Frontal cortex (tissue), 4 donors: ENCODE results near the gene ADGRL1. TPM values are rescaled to one million over a fixed set of nuclear protein-coding genes. Genes with fewer than 3 reads are reported as not detected.
"Not testable (repeated sequence)": the region's sequence is repeated elsewhere in the genome, so short reads cannot be mapped to it uniquely, and the experiment has no call there.

Experiments
- DNase-seq, 2 donors: peaks; one replicate each; pipeline ENCODE4 v3.0.0; 2012; ENCODE audit warnings: low spot score in 2 of 2
- FAIRE-seq: peaks from 2 replicates; lab custom pipeline; 2012; peaks lifted over from hg19 to GRCh38; lab: Jason Lieb, UNC
- total RNA-seq: library from RNA; depleted of rRNA; stranded (reverse); fragments of >200 nt; gene quantifications from one replicate; pipeline ENCODE4 v1.2.3, GENCODE V29; 2014
- donor health status: control.
- donor health status: control.
- donor health status: control.

The ADGRL1 gene
- total RNA-seq, 1 donor from 2014 or later = 41.6 TPM

DNA sequence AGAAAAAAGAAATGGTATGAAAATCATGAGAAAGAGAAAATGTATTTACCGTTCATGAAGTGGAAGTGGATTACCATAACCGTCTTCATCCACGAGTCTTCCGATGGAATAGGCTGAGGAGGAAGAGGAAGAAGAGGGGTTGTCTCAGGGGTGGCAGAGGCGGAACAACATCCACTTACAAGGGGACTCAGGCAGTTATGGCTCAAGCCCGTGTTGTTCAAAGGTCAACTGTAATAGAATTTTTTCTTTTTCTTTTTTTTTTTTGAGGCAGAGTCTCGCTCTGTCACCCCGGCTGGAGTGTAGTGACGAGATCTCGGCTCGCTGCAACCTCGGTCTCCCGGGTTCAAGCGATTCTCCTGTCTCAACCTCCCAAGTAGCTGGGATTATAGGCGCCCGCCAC is 16.9 kb upstream of the ADGRL1 start:
- DNase-seq (no peak), FAIRE-seq (no peak)

DNA sequence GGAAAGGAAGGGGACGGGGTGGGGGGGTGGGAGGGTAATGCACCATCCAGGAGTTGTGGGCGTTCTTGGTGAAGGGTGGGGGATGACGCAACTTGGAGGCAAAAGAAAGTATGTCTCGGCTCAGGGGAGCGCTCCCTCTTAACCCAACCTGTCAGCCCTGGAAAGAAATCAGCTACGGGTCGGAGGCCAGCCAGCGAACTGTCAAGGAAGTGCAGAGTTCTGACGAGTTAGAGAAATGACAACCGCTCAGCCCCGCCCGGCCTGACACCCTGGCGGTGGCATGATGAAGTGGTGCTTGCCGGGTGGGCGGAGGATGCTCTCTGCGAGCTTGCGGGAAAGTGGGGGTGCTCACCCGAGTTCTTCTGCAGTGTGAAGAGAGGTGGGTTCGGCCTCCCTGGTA is 15.4 kb upstream of the ADGRL1 start:
- not testable (repeated sequence) for FAIRE-seq

DNA sequence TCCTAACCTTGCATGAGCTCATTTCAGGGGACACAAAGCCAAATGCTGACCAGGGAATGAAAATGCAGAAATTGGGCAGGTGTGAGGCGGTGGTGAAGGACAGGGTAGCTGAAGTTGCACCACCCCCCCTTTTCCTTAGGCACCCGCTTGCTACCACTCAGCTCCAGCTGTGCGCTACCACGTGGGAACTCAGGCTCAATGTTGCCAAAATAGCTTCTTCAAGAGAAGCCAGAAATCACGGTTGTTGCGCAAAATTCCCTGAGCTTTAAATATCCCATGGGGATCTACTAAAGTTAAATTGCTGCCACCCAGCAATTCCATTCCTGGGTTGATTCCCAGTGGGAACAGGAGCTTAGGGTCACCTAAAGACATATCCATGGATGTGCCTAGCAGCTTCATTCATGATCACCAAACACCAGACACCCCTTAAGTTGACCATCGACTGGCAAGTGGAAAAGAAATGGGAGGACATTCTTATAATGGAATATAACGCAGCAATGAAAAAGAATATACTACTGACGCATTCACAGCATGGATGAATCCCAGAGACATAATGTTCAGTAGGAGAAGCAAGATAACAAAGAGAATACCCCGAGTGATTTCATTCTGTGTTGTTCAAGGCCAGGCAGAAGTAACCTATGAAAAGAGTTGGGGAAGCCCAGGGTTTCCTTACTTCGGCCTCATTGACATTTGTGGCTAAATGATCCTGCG is 12.8 kb upstream of the ADGRL1 start:
- DNase-seq (no peak), FAIRE-seq (no peak)

More for the DNA sequence above, 15.4 kb upstream of the ADGRL1 start:
- not testable (repeated sequence) for DNase-seq

DNA sequence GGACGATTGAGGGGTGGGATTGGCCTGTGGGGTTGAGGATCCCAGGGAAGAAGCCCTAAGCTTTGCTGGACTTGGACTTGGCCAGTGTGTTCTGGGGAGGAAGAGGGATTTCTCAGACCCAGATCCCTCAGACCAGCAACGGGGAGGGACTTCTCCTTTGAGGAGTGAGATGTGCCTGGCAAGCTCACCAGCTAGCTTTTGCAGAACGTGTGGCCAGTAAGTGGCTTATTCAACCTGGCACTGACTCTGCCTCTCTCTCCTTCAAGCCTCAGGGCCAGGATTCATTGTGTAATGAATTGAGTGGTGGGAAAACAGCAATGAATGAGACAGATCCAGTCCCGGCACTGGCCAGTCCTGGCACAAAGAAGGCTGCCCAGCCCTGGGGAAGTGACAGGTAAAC is 11.9 kb upstream of the ADGRL1 start:
- FAIRE-seq = not testable (repeated sequence)

DNA sequence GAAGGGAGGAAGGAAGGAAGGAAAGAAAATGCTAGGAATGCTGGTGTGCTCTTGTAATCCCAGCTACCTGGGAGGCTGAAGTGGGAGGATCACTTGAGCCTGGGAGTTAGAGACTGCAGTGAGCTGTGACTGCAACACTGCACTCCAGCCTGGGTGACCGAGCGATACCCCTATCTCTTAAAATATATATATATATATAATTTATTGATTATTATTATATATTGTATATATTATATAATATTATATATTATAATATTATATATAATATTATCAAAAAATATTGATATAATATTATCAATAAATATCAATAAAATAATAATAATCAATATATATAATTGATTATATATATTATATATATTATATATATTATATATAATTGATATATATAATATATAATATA is 8.6 kb upstream of the ADGRL1 start:
- DNase-seq = no peak
- FAIRE-seq = no peak

More for the DNA sequence above, 11.9 kb upstream of the ADGRL1 start:
- not testable (repeated sequence) for DNase-seq

DNA sequence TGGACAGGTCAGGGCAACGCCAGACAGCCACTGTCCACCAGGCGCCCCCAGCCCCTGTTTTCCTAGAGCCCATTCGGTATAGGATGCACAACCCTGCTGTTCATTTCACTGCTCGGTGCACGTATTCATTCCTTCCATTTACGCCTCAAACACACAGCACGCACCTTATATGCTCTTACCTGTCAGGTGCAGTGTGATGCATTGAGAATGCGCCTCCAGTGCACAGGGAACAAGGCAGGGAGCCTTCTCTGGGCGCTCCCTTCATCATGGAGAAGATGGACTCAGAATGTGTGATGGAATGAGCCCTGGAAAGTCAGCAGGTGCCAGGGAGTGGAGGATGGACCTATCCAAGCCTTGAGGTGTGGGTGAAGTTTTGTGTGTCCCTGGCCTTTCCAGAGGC is 4.2 kb upstream of the ADGRL1 start:
- not testable (repeated sequence) for DNase-seq, FAIRE-seq

DNA sequence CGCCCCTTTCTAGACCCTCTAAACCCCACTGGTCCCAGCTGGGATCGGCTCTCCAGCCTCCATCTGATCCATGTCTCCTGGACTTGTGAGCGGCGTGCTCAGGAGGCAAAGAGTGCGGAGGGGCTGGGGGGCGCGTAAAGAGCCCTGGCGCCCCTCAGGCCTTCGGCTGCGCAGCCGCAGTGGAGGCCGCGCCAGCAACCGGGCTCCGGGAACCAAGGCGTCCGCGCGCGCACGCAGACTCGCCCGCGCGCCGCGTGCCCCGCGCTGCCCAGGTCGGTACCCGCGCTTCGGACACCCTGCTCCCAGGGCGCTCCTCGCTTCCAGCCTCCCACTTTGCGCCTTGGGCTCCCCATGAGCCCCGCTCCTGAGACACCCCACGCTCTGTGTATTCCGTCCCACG is 3.4 kb upstream of the ADGRL1 start:
- FAIRE-seq, DNase-seq: not testable (repeated sequence)

DNA sequence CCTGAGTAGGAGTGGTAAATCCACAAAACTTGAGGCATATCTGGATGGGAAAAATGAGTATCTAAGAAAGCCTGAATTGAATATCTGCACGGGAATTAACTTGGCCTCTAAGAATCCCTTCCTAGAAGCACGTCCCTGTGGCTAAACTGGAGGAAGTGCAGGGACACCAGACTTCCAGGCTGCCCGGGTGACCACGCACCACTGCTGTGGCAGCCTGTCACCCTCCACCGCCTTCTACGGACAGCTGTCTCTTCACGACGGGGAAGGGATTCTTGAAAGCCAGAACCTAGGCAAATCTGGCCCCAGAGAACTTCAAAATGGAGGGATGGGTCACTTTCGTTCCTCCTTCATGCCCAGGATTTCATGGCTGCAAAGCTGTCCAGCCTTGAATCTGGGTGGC is 2.5 kb upstream of the ADGRL1 start:
- not testable (repeated sequence) for DNase-seq, FAIRE-seq

DNA sequence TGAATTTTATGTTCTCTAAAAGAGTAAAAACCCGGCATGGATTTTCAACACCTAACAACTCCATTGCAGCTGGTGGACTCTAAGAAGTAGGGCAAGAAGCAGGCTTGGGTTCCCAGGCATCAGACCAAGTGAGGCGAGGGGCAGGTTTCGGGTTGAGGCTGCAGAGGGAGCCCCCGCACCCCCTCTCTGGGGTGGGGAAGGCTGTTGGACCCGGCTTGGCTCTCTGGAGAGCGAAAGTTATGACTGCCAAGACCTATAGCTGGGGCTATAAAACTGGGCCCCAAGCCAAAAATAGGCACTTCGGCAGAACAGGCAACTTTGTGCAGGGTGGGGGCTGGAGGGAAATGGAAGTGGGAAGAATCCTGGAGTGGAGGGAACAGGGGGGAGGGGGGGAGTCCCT is 1.8 kb upstream of the ADGRL1 start:
- not testable (repeated sequence) for DNase-seq

DNA sequence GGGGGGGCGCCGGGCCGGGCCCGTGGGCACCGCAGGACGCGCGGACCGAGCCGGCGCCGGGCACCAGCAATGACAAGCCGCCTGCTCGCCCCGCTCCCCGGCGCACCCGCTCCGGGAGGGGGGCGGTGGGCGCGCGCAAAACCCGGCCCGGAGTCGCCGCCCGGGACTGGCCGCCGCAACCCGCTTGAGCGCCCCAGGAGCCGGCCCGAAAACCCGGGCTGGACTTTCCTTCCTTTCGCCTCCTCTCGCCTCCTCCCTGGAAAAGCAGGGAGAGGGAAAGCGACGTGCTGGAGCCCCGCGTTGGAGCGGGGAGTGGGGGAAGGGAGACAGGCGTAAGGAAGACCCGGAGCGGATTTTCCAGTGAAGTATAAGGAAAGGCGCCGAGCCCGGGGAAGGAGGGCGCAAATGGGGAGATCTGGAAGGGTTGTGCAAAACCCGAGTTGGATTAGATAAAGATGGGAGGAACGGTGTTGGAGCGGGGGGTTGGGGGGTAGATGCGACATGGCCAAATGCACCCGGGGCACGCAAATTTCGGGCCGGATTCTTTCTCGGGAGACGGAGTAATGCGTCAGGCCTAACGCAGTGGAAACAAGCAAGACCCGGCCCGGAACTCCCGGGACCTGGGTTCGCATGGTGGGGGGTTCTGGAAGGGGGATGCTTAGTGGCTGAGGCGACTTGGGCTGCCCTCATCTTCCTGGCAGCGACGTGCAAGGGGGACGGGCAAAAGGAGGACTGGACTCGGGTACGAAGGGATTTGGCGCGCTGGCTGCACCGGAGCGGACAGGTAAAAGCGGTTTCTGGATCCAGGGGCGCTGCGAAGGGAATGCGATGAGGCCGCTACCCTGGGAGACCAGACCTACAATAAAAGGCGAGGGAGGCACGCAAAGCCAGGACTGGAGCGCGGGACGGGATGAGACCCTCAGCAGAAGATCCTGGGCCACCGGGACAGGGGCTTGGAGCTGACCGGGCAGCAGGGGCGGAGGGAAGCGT is 1.1 kb upstream of the ADGRL1 start:
- not testable (repeated sequence) for FAIRE-seq
- peak; percentile 85 to 93 for DNase-seq

More for the DNA sequence above, 1.8 kb upstream of the ADGRL1 start:
- FAIRE-seq = not testable (repeated sequence)

DNA sequence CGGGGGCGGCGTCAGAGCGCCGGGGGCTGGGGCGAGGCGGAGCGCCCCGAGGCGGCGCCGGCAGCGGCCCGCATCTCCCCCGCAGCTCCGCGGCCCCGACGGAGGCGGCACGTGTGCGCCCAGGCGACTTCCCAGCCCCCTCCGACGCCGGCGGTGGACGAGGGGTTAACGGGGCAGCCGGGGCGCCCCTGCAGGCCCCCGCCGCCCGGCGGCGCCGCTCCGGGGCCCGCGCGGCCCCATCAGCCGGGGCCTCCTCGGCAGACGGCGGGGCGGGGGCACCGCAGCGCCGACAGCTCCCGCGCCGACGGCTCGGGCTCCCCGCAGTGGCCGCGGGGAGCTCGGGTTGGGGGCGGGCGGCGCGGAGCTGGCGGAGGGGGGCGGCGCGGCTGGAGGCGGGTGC is 339 bp upstream of the ADGRL1 start:
- FAIRE-seq = not testable (repeated sequence)
- DNase-seq = peak in 1 of 2 donors; percentile 64

DNA sequence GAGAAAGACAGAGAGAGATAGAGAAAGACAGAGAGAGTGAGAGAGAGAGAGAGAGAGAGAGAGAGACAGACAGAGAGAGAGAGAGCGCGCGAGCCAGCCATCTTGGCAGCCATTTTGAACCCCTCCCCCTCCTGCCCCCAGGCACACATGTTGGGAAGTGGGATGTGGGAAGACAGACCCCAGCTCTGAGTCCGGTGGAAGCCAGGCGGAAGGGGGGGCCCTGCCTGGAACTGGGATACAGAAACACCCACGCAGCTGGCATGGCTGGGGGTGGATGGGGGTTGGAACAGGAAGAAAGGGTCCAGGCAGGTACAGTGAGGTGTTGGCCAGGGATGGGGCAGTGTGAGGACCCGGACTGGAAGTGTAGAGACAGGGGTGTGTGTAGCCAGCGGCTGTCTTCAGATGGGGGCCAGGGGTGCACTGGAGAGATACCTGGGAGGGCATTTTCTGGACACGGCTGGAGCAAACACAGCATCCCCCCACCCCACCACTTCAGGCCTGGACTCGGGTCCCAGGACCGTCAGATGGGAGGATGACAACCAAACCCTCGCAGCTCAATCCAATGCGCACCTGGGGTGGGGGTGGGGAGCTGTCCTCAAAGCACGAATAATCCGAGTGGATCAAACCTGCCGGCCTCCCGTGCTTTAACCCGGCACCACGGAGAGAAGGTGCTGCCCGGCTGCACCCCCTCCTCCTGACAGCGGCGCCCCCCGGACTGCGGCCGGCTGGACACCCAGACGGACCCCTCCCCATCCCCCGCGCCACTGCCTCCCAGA is 1.1 kb downstream of the ADGRL1 start:
- not testable (repeated sequence) for FAIRE-seq, DNase-seq

DNA sequence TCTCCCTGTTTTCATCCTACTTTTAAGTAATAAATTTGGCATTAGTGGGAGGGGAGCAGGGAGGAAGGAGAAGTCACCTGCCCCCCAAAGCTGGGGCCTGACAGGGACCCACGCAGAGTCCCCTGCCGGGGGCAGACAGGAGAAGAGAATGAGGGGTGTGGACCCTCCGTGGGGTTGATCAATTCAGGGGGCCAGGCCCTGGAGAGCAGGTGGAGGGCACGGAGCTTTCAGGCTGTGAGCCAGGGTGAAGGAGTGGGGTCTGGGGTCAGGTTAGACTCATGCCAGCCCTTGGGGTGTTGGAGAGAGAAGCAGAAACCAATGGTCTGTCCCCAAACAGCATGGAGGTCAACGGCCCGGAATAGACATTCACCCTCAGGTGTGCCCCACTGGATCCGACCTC is 1.8 kb downstream of the ADGRL1 start:
- DNase-seq, FAIRE-seq: not testable (repeated sequence)

DNA sequence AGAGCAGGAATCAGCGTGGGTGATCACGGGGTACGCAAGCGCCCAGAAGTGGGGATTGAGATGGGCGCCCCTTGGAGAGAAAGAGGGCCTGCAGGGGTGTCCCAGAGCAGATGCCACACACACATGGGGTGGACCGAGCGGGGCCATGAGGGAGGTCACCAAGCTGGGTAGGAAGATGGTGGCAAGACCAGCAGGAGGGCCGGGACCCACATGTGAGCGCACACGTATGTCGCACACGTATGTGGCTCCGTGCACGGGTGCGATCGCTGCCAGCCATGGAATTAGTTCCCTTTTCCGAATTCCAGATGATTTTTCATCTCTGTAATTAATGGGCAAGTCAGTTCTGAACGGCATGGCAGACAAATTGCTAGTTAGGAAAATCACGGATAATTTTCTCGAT is 2.2 kb downstream of the ADGRL1 start:
- not testable (repeated sequence) for DNase-seq, FAIRE-seq

DNA sequence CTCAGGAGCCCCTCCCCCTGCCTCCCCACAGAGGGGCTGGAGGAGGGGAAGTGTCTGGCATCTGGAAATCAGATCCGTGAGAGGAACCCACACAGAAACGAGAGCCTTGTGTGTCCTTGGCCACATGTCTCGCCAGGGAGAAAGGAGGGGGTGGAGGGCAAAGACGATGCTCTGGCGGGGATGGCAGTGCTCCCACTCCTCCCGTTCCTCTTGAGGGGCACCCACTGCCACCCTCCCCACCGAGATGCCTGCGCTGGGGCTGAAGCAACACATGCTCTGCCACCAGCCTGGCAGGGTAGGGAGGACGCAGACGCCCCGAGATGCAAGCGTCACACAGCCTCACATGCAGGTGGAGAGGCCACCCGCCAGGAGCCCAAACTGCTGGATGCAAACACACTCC is 2.8 kb downstream of the ADGRL1 start:
- DNase-seq (no peak), FAIRE-seq (no peak)

DNA sequence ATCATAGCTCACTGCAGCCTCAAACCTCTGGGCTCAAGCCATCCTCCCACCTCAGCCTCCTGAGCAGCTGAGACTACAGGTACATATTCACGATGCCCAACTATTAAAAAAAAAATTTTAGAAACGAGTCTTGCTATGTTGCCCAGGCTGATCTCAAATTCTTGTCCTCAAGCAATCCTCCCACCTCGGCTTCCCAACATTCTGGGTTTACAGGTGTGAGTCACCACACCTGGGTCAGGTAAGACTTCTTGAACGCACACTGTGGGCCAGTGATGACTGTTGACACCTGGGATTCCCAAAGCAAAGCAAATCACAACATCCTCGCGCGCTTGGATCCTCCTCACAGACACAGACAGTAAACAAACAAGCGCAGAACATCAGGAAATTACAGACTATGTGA is 4.5 kb downstream of the ADGRL1 start:
- DNase-seq, FAIRE-seq: not testable (repeated sequence)

DNA sequence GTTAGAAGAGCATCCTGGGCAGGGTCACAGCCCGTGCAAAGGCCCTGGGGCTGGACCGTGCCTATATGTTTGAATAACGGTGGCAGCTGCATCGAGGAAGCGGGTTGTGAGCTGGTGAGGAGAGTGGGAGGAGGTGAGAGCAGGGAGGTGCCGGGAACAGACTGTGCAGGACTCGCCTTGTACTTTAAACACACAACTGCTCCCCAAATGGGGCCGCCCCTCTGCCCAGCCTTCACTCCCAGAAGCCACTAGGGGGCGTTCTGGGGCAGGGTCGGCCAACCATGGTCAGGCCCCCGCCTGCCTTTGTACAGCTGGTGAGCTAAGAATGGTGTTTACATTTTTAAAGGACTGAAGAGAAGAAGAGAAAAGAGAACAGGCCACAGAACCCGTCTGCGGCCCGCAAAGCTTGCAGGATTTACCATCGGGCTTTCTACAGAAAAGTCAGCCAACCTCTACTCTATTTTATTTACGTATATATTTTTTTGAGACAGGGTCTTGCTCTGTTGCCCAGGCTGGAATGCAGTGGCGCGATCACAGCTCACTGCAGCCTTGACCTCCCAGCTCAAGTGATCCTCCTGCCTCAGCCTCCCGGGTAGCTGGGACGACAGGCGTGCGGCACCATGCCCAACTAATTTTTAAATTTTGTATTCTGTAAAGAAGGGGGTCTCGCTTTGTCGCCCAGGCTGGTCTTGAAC is 5.7 kb downstream of the ADGRL1 start:
- not testable (repeated sequence) for DNase-seq, FAIRE-seq

DNA sequence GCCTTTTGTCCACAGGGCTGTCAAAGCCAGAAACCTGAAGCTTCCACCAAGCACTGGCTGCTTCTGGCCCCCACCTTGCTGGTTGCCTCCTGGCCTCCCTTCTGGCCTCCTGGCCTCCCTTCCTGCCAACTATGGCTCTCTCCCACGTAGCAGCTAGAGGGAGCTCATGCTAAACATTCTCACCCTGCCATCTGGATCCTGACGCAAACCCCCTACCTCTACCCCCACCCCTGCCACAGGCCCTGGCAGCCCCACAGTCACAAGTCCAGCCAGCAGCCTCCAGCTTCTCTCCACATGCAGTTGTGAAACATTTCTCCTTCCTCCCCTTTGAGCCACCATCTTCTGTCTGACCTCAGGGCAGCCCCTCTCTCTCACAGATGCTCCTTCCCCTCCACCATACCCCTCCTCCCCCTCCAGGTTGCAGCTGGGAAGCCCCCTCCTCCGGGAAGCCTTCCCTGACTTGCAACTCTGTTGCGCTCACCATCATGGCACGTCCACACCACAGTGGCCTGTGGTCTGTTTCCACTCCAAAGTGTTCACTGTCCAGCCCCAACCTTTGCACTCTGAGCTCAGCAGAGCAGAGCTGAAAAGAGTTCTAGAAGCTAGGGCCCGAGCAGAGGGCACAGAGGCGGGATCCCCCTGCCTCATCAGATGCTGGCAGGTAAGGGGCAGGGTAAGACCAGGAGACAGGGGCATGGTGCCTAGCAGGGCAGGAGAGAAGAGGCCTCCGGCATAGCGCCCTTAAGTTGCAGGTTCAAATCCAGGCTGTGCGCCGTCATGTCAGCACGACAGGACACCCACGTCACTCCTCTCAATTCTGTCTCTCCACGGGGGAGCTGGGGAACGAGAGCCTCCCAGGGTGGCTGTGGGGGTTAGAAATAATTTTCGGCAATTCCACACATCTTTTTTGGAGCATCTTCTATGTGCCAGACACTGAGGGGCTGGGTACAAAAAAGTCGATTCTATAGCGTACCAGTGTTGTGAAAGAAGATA is 7.3 kb downstream of the ADGRL1 start:
- FAIRE-seq = no peak
- no peak for DNase-seq
